OCI-LY1 (cell line): ENCODE measurements around the gene SLC27A4.

ENCODE experiments used
- EZH2 ChIP-seq: fragments of 200-600 bp; sonication (generic), shearing (Covaris generic); IDR thresholded peaks from 2 replicates; pipeline ENCODE4 v1.8.0; 2017; ENCODE audit warnings: borderline replicate concordance, mixed run types, mild to moderate bottlenecking, antibody characterized with exemption, low read length, moderate library complexity, mixed read lengths
- TF ChIP-seq, protein P1 (sequence below): fragments of 200-600 bp; sonication (generic), shearing (Covaris generic); IDR thresholded peaks from 2 replicates; pipeline ENCODE4 v1.5.1; 2017; ENCODE audit warnings: mild to moderate bottlenecking, antibody characterized with exemption, low read length, moderate library complexity, mixed read lengths

DNA sequence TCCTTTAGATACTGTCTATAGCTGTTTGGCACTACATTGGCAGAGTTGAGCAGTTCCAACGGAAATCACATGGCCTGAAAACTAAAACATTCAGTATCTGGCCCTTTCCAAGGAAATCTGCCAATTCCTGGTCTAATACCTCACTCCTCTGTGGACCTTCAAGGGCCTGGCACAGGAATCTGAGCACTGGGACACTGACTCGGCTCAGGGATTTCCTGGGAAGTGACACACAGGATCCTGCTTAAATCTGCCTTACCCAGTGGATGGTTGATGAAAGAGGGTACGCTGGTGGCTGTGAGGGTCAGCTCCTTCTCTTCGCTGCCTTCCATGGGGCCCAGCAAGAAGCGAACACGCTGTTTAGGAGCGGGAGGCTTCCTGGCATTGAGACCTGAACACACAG, 19.0 kb upstream of the SLC27A4 start:
- TF ChIP-seq, protein P1, sequence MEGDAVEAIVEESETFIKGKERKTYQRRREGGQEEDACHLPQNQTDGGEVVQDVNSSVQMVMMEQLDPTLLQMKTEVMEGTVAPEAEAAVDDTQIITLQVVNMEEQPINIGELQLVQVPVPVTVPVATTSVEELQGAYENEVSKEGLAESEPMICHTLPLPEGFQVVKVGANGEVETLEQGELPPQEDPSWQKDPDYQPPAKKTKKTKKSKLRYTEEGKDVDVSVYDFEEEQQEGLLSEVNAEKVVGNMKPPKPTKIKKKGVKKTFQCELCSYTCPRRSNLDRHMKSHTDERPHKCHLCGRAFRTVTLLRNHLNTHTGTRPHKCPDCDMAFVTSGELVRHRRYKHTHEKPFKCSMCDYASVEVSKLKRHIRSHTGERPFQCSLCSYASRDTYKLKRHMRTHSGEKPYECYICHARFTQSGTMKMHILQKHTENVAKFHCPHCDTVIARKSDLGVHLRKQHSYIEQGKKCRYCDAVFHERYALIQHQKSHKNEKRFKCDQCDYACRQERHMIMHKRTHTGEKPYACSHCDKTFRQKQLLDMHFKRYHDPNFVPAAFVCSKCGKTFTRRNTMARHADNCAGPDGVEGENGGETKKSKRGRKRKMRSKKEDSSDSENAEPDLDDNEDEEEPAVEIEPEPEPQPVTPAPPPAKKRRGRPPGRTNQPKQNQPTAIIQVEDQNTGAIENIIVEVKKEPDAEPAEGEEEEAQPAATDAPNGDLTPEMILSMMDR, result no peak
- no peak for TF ChIP-seq EZH2
